ENCODE results near the gene FARP1.

DNA sequence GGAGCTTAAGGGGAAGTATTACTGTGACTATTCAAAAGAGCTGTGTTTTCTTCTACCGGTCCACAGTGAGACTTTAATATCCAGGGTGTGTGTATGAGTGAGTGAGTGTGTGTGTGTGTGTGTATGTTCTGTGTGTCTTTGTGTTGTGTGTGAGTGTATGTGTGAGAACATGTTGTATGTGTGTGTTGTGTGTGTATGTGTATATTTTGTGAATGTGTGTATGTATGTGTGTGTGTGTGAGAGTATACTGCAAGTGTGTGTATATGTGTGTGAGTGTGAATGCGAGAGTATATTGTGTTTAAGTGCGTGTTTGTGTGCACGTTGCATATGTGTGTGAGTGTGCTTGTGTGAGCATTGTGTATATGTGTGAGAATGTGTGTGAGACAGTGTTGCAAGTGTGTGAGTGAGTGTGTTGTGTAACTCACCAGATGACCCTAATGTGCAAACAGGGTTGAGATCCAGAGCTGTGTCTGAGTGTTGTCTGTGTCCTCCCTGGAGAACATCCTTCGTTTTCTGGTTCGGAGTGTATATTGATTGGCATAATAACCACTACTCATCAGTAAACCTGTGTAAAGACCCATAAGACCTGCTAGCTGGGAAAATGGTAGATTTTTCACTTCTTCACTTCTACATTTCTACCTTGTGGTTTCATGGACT lies 135.3 kb downstream of the FARP1 start:
- TF ChIP-seq CTCF (IDR thresholded peaks at IDR 0.05), result no peak
- no peak for TF ChIP-seq POLR2A (IDR thresholded peaks at IDR 0.05)
